Astrocyte (in vitro differentiated cells and primary cell): Measurements from ENCODE around the gene ESPNL. TPM values are rescaled to one million over a fixed set of nuclear protein-coding genes. Genes with fewer than 3 reads are reported as not detected.

Experiments
- DNase-seq: peaks from one replicate; pipeline ENCODE4 v3.0.0-alpha.2; 2010; ENCODE audit warnings: low read depth
- FAIRE-seq: peaks from 2 replicates; lab custom pipeline; 2011; peaks lifted over from hg19 to GRCh38; lab: Jason Lieb, UNC
- H2AFZ ChIP-seq: 2 replicates; pipeline ENCODE4 v1.6.0; 2012; ENCODE audit warnings: low read depth, low read length, inconsistent platforms
- H3K27ac ChIP-seq: 2 replicates; pipeline ENCODE4 v1.5.1; 2011; ENCODE audit warnings: low read depth, low read length, inconsistent platforms
- H3K27me3 ChIP-seq: 2 replicates; pipeline ENCODE4 v1.6.0; 2011; ENCODE audit warnings: low read length, inconsistent platforms; ENCODE audit not compliant: insufficient read depth
- H3K36me3 ChIP-seq: 2 replicates; pipeline ENCODE4 v1.5.1; 2011; ENCODE audit warnings: low read length, inconsistent platforms; ENCODE audit not compliant: insufficient read depth
- H3K4me1 ChIP-seq: 2 replicates; pipeline ENCODE4 v1.5.1; 2011; ENCODE audit warnings: low read length, inconsistent platforms; ENCODE audit not compliant: insufficient read depth
- H3K4me2 ChIP-seq: 2 replicates; pipeline ENCODE4 v1.6.0; 2012; ENCODE audit warnings: low read length, inconsistent platforms
- H3K4me3 ChIP-seq: 2 replicates; pipeline ENCODE4 v1.5.1; 2011; ENCODE audit warnings: low read depth, mild to moderate bottlenecking, low read length, inconsistent platforms; ENCODE audit not compliant: insufficient read depth
- H3K79me2 ChIP-seq: 2 replicates; pipeline ENCODE4 v1.6.0; 2012; ENCODE audit warnings: mild to moderate bottlenecking, low read length, inconsistent platforms; ENCODE audit not compliant: insufficient read depth
- H3K9ac ChIP-seq: 2 replicates; pipeline ENCODE4 v1.6.0; 2012; ENCODE audit warnings: mild to moderate bottlenecking, low read length, inconsistent platforms
- H3K9me3 ChIP-seq: 2 replicates; pipeline ENCODE4 v1.5.1; 2012; ENCODE audit warnings: low read depth, mild to moderate bottlenecking, low read length, inconsistent platforms; ENCODE audit not compliant: insufficient read depth
- H4K20me1 ChIP-seq: 2 replicates; pipeline ENCODE4 v1.6.0; 2012; ENCODE audit warnings: low read length, inconsistent platforms; ENCODE audit not compliant: insufficient read depth
- H3K27ac Mint-ChIP-seq: one replicate; pipeline ENCODE4 v1.8.0; 2021; ENCODE audit warnings: mild to moderate bottlenecking, mixed read lengths; ENCODE audit not compliant: unreplicated experiment
- H3K27me3 Mint-ChIP-seq: one replicate; pipeline ENCODE4 v1.8.0; 2021; ENCODE audit warnings: low read depth, mixed read lengths; ENCODE audit not compliant: unreplicated experiment
- H3K36me3 Mint-ChIP-seq: one replicate; pipeline ENCODE4 v1.8.0; 2021; ENCODE audit warnings: low read depth, mixed read lengths; ENCODE audit not compliant: unreplicated experiment
- H3K4me1 Mint-ChIP-seq: one replicate; pipeline ENCODE4 v1.8.0; 2021; ENCODE audit warnings: low read depth, mixed read lengths; ENCODE audit not compliant: unreplicated experiment
- H3K4me3 Mint-ChIP-seq: one replicate; pipeline ENCODE4 v1.8.0; 2021; ENCODE audit warnings: mild to moderate bottlenecking, moderate library complexity, mixed read lengths; ENCODE audit not compliant: unreplicated experiment
- H3K9me3 Mint-ChIP-seq: one replicate; pipeline ENCODE4 v1.8.0; 2021; ENCODE audit warnings: mild to moderate bottlenecking, mixed read lengths; ENCODE audit not compliant: unreplicated experiment
- EZH2 ChIP-seq: IDR thresholded peaks from 2 replicates; pipeline ENCODE4 v1.6.1; 2012; ENCODE audit warnings: mild to moderate bottlenecking, low read length, inconsistent platforms; ENCODE audit not compliant: insufficient read depth
- total RNA-seq: library from RNA; stranded (reverse); gene quantifications from 2 replicates; pipeline ENCODE4 v1.2.1, GENCODE V29; 2021
- TF ChIP-seq, protein P1 (sequence below): IDR thresholded peaks from 2 replicates; pipeline ENCODE4 v1.5.1; 2011; ENCODE audit warnings: low read depth, mild to moderate bottlenecking, inconsistent platforms, low read length, moderate library complexity; ENCODE audit not compliant: insufficient read depth

The ESPNL gene
- total RNA-seq, 1 donor from 2014 or later = not detected

DNA sequence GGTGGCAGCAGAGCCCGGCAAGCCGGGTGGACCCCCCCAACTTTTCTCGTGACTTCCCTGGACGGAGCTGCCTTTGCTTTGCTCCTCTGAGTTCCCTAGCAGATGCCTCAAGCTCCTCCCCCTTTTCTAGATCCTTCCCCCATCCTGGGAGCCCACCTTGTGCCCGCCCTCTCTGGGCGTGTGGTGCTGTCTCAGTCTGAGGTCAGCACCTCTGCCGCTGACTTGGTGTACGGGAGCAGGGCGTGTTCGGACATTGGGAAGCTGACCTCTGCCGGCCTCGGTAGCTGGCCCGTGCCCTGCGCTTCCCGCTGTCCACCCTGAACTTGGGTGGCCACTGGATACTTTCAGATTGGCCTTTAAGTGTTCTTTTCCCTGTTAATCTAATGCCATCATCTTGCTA is 19.6 kb upstream of the ESPNL start:
- no peaks in the 10 kb centered on the region for H3K27me3 ChIP-seq
- DNase-seq (no peak), FAIRE-seq (no peak)
- no peak overlapping the region for H3K27ac ChIP-seq
- Mint-ChIP-seq H3K9me3 (peaks cover 6% of the 10 kb centered on the region), H3K4me1 (no peaks in the 10 kb centered on the region), H3K4me3 (no peak overlapping the region), H3K27me3 (no peaks in the 10 kb centered on the region), H3K36me3 (peaks cover 41% of the 10 kb centered on the region), H3K27ac (no peak overlapping the region)
- no peak overlapping the region for H2AFZ ChIP-seq
- H4K20me1 ChIP-seq = no peaks in the 10 kb centered on the region
- no peaks in the 10 kb centered on the region for H3K36me3 ChIP-seq
- H3K9ac ChIP-seq = no peak overlapping the region
- no peaks in the 10 kb centered on the region for H3K9me3 ChIP-seq
- no peaks in the 10 kb centered on the region for H3K79me2 ChIP-seq
- no peak overlapping the region for H3K4me3 ChIP-seq
- no peaks in the 10 kb centered on the region for H3K4me1 ChIP-seq
- no peak overlapping the region for H3K4me2 ChIP-seq
- no peak for TF ChIP-seq EZH2
- TF ChIP-seq, protein P1, sequence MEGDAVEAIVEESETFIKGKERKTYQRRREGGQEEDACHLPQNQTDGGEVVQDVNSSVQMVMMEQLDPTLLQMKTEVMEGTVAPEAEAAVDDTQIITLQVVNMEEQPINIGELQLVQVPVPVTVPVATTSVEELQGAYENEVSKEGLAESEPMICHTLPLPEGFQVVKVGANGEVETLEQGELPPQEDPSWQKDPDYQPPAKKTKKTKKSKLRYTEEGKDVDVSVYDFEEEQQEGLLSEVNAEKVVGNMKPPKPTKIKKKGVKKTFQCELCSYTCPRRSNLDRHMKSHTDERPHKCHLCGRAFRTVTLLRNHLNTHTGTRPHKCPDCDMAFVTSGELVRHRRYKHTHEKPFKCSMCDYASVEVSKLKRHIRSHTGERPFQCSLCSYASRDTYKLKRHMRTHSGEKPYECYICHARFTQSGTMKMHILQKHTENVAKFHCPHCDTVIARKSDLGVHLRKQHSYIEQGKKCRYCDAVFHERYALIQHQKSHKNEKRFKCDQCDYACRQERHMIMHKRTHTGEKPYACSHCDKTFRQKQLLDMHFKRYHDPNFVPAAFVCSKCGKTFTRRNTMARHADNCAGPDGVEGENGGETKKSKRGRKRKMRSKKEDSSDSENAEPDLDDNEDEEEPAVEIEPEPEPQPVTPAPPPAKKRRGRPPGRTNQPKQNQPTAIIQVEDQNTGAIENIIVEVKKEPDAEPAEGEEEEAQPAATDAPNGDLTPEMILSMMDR = no peak

DNA sequence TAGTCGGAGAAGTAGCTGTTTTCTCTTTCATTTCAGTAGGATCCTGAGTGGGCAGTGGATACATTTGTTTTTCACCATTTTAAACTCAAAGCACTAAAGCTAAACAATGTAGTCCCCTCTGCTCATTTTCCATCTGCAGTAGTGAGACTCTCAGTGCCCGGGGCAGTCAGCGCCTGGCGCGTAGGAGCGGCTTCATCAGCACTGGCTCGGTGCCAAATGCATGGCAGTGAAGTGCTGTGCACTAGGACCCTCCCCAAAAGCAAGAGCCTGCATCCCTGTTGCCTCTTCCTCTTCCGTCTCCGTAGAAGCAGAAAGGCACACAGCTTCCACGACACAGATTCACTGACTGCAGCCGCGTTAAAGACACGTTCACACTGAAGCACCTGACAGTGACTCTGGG is 19.0 kb upstream of the ESPNL start:
- TF ChIP-seq, protein P1 = no peak
- no peak for TF ChIP-seq EZH2
- Mint-ChIP-seq H3K27ac (no peak overlapping the region), H3K4me1 (no peaks in the 10 kb centered on the region), H3K27me3 (no peaks in the 10 kb centered on the region), H3K4me3 (no peak overlapping the region), H3K36me3 (peaks cover 41% of the 10 kb centered on the region), H3K9me3 (peaks cover 6% of the 10 kb centered on the region)
- Histone ChIP-seq H3K9me3 (no peaks in the 10 kb centered on the region), H3K4me2 (no peak overlapping the region), H3K9ac (no peak overlapping the region), H3K27me3 (no peaks in the 10 kb centered on the region), H3K27ac (no peak overlapping the region), H3K4me1 (no peaks in the 10 kb centered on the region), H3K36me3 (no peaks in the 10 kb centered on the region), H3K4me3 (no peak overlapping the region), H2AFZ (no peak overlapping the region), H4K20me1 (no peaks in the 10 kb centered on the region), H3K79me2 (no peaks in the 10 kb centered on the region)
- DNase-seq (no peak), FAIRE-seq (no peak)

DNA sequence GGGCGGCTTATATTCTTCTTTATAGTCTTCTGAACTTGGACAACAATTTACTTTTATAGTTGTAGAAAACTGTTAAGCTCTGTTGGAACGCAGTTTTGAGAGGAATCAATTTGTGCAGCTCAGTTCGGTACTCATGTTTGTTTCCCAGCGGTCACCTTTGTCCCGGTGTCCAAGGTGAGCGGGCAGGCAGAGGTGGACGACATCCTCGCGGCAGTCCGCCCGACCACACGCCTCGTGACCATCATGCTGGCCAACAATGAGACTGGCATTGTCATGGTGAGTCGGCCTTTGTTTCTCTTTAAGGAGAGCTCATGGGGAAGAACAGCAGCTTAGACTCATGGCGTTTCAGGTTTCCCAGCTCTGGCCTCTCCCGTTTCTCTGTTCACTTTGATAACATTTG is 18.6 kb upstream of the ESPNL start:
- Histone ChIP-seq H3K4me2 (no peak overlapping the region), H3K79me2 (no peaks in the 10 kb centered on the region), H3K4me3 (no peak overlapping the region), H2AFZ (no peak overlapping the region), H3K36me3 (no peaks in the 10 kb centered on the region), H3K4me1 (no peaks in the 10 kb centered on the region), H3K27me3 (no peaks in the 10 kb centered on the region), H3K9ac (no peak overlapping the region), H3K9me3 (no peaks in the 10 kb centered on the region), H4K20me1 (no peaks in the 10 kb centered on the region), H3K27ac (no peak overlapping the region)
- H3K4me3 Mint-ChIP-seq = no peak overlapping the region
- no peaks in the 10 kb centered on the region for H3K4me1 Mint-ChIP-seq
- TF ChIP-seq, protein P1 = no peak
- no peak for TF ChIP-seq EZH2
- H3K27me3 Mint-ChIP-seq = no peaks in the 10 kb centered on the region
- peaks cover 6% of the 10 kb centered on the region for H3K9me3 Mint-ChIP-seq
- DNase-seq (no peak), FAIRE-seq (no peak)
- H3K36me3 Mint-ChIP-seq = peaks cover 39% of the 10 kb centered on the region
- no peak overlapping the region for H3K27ac Mint-ChIP-seq
